ENCODE data around the gene CD36. TPM values are rescaled to one million over a fixed set of nuclear protein-coding genes. Genes with fewer than 3 reads are reported as not detected.

The CD36 gene
- total RNA-seq, 1 donor from 2014 or later: 208 TPM

GRCh38 chr7:80622541-80622940 lies 15.9 kb upstream of the CD36 start:
- intact Hi-C loops (cut with DNase I): no loop called here
- no peak for DNase-seq (ENCODE audit: low spot score)
- ATAC-seq: no peak

- intact Hi-C loops (cut with DNase I): no loop called here
- DNase-seq (ENCODE audit: low spot score): no peak
- no peak for ATAC-seq
Observed at GRCh38 chr7:80623503-80624252, 14.8 kb upstream of the CD36 start.

DNA sequence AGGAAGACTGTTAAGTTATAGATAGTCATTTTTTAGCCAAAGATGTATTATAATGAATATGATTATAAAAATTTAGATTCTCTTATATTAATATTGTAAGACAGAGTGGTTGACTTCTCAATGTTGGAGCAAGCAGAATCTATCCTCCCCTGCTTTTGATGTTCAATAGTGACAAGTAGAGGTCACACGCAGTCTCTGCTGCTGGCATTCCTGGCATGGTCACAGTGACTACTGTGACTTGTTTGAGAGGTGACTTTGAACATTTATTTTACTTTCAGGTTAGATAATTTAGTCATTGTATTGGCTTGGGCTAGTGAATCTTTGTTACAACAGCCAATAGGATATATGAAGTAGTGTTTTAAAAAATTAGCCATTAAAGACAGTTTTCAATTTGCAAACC lies 13.7 kb upstream of the CD36 start:
- no peak for ATAC-seq

DNA sequence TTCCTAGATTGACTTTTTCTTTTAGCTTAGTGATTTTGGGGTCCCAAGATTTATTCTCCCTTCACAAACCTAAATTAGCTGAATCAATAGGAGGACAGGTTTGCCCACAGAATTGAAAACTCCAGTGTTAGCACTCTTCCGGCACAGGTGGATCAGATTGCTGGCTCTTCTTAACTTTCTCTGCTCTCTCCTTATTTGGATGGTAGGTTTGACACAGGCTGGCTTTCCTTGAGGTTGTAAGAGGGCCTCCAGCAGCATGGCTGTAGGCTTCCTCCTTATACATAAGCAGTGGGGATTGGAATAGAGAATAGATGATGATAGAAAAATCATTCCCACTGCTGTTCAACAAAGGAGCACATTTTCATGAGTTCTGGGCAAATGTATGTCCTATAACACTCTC lies 9.4 kb upstream of the CD36 start:
- no peak for ATAC-seq
- DNase-seq (ENCODE audit: low spot score): no peak
- intact Hi-C loops (cut with DNase I): no loop called here

More for the DNA sequence above, 13.7 kb upstream of the CD36 start:
- intact Hi-C loops (cut with DNase I): no loop called here
- no peak for DNase-seq (ENCODE audit: low spot score)

GRCh38 chr7:80630608-80631405 lies 7.6 kb upstream of the CD36 start:
- DNase-seq (ENCODE audit: low spot score) (no peak), ATAC-seq (no peak)
- intact Hi-C loops (cut with DNase I): no loop called here

DNA sequence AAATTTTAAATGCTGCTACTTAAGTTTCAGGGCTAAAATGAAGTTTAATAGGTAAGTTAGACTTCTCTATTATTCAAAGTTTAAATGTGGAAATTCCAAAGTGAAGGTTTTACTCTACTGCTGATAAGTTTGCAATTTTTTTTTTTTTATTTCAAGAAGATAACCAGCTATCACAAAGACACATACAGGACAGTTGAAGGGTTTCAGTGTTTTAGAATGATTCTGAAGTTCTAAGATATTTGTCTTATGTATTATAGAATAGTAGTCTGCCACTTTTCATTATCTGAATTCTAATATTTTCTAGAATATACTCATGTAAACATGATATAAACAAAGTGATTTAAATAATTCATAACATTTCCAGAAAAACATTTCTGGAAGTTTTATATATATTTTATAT lies 7.0 kb upstream of the CD36 start:
- DNase-seq (ENCODE audit: low spot score): no peak
- intact Hi-C loops (cut with DNase I): no loop called here
- ATAC-seq: no peak

GRCh38 chr7:80632139-80632538 lies 6.3 kb upstream of the CD36 start:
- no peak for ATAC-seq
- intact Hi-C loops (cut with DNase I): no loop called here
- no peak for DNase-seq (ENCODE audit: low spot score)

DNA sequence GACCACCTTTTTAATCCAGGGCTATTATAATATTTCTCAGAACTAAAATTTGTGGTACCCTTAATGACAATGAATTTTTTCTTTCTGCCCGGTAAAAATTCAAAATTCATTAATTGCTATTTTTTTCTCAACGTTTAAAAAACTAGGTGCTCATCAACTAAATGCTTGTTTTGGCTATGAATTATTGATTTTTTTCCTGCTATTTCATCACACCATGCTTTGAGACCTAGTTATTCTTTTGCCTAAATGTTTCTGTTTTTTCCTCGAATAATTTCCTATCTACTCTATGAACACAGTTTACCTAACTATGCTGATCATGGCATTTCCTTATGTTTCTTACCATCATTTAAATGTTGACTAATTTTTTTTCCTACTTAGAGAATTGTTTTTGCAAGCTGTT lies 5.6 kb upstream of the CD36 start:
- ATAC-seq (no peak), DNase-seq (ENCODE audit: low spot score) (no peak)
- intact Hi-C loops (cut with DNase I): no loop called here

DNA sequence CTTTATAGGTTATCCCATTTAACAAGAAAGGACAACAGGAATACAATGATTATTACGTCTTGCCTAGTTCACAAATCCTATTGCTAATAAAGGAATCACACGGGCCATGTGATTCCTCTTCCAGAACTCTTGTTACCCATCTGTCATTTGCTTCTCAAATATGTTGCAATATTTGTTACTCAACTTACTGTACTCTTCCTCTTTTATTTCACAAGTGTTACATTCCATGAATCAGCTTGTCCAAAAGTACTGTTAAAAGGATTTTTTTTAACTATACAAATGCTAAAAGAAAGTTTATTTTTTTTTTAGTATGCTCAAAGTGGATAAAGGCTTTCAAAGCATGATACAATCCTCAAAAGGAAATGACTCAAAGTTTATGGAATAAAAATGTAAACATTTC lies 3.9 kb upstream of the CD36 start:
- peak; percentile 86 for ATAC-seq
- intact Hi-C loops (cut with DNase I): no loop called here
- DNase-seq (ENCODE audit: low spot score): no peak

DNA sequence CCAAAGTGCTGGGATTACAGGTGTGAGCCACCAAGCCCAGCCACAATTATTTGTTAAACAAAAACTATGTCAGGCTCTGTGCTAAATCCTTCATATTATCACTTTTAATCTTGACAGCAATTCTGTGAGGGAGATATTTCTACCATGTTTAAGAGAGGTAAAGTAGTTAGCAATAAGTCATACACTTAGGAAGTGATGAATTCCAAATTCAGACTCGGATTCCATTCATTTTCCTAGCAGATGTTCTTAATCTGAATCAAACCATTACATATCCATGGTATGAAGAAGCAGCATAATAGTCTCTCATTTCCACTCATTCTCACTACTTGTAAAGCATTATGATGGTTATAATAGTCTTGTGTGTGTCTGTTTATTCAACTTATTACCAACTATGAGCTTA lies 2.9 kb upstream of the CD36 start:
- DNase-seq (ENCODE audit: low spot score): no peak
- intact Hi-C loops (cut with DNase I): no loop called here

GRCh38 chr7:80635998-80636397 lies 2.4 kb upstream of the CD36 start:
- intact Hi-C loops (cut with DNase I): no loop called here
- no peak for DNase-seq (ENCODE audit: low spot score)
- ATAC-seq: no peak

More for the DNA sequence above, 2.9 kb upstream of the CD36 start:
- no peak for ATAC-seq

- no peak for DNase-seq (ENCODE audit: low spot score)
- intact Hi-C loops (cut with DNase I): no loop called here
- ATAC-seq: no peak
Observed at GRCh38 chr7:80636709-80637108, 1.7 kb upstream of the CD36 start.

DNA sequence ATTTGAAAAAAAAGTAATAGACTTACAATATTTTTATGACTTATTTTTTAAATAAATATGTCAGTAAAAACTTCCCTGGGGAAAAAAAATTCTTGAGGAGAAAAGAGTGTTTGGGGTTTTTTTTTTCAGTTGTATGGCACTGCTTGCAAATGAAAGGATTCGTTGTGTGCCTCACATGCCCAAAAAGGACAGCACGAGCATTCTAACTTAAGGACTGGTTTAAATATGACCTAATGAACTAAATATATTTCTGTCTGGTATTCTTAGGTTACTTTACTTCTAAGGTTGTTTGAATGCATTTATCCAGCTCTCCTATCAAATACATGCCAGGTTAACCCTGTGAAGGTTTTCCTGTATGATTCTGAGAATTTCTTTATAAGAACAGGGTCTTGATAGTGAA lies 988 bp upstream of the CD36 start:
- ATAC-seq: no peak
- intact Hi-C loops (cut with DNase I): no loop called here
- no peak for DNase-seq (ENCODE audit: low spot score)

DNA sequence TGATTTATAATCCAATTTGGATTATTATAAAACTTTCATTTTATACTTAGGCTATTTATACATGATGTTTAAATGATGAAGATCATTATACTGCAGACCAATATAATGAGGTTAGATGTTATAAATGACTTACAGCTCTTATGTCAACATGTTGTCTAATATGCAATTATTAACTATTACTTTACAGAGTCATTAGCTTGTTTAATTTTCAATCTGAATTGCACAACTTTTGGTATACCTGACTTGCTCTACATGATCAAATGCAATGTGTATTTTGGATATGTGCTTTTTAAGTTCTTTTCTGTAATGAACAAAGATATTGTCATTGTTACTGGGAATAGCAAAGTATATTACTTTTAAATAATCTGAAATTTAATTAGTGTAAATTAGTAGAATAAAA lies 569 bp downstream of the CD36 start:
- intact Hi-C loops (cut with DNase I): no loop called here
- ATAC-seq: no peak
- DNase-seq (ENCODE audit: low spot score): no peak

DNA sequence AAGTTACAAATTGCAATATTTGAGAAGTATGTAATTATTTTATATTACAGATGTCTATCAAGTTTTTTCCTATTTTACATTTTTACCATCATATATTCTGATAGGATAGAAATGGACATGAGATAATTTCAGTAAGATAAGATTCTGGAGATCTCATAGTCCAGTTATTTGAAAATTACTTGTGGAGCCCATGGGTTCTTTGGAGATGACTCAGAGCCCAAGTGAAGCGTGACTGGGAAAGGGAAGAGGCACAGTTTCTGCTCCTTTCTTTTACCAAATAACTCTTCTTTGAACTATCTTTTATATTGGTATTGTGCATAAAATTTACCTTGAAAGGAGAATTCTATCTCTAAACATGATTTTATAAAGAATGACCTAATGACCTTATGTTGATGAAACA lies 2.4 kb downstream of the CD36 start:
- intact Hi-C loops (cut with DNase I): no loop called here
- DNase-seq (ENCODE audit: low spot score) (no peak), ATAC-seq (no peak)

DNA sequence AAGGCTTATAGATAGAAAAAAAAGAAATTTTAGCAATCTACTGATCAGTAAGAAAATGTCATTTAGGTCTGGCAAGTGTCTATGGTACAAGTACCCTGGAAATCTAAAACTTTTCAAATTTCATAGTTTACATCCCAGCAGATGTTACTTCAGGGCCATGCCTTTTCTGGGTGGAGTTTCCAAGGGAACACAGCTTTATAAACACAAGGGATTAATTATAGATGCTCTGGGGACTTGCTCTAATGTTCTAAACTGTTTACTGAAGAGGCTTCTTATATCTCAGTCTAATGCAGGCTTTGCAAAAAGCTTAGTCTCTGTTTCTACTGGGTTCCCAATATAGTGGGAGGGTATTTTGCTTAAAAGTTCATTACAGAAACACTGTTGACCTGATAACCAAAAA lies 3.1 kb downstream of the CD36 start:
- no peak for DNase-seq (ENCODE audit: low spot score)
- ATAC-seq: no peak
- intact Hi-C loops (cut with DNase I): no loop called here

- intact Hi-C loops (cut with DNase I): no loop called here
- DNase-seq (ENCODE audit: low spot score) (no peak), ATAC-seq (peak; percentile 39)
Observed at GRCh38 chr7:80642871-80643270, 4.4 kb downstream of the CD36 start.

- intact Hi-C loops (cut with DNase I): no loop called here
- ATAC-seq (no peak), DNase-seq (ENCODE audit: low spot score) (no peak)
Observed at GRCh38 chr7:80643336-80643915, 5.0 kb downstream of the CD36 start.

DNA sequence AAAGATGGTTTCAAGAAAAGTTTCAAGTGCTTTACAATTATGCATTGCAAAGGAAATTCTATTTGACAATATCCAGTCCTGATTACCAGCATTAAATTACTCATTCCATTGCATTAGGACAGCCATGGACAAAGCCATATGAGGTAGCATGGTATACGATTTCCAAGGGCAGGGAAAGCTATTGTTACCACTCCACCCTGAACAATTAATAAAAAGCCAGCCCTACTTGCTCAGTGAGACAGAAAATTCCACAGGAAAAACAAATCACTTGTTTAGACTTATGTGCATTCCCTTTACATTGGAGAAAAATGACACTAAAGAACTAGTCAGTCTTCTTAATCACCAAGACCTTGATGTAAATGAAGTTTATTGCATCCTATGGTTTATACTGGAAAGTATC lies 5.6 kb downstream of the CD36 start:
- intact Hi-C loops (cut with DNase I): no loop called here
- no peak for DNase-seq (ENCODE audit: low spot score)
- no peak for ATAC-seq

DNA sequence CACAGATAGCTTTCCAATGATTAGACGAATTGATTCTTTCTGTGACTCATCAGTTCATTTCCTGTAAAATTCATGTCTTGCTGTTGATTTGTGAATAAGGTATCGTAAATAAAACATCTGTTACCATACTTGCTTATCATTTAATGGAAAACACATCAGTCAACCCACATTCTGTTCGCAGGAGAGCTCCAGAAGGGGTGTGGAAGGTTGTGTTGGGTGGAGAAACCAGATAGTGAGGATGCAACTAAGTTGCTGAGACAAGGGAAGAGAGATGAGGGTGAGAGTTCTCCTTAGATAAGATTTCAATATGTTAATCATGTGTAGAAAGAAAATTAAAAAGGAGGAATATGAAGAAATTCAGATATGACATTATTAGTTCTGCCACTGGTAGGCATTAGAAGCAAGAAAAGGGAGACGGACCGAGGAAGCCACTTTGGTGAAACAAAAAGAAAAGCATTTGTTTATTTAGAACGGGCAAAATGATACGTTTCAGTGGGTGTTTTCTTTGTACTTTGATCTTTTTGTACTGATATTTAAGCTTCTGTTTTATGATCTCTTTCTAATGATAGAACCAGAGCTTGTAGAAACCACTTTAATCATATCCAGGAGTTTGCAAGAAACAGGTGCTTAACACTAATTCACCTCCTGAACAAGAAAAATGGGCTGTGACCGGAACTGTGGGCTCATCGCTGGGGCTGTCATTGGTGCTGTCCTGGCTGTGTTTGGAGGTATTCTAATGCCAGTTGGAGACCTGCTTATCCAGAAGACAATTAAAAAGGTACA lies 7.8 kb downstream of the CD36 start:
- intact Hi-C loops (cut with DNase I): no loop called here
- ATAC-seq (no peak), DNase-seq (ENCODE audit: low spot score) (no peak)
